Osteocyte (in vitro differentiated cells): ENCODE measurements around the gene HPS6. TPM values are rescaled to one million over a fixed set of nuclear protein-coding genes. Genes with fewer than 3 reads are reported as not detected.

Source experiments
- DNase-seq: peaks from one replicate; pipeline ENCODE4 v3.0.0; 2021; ENCODE audit warnings: mixed read lengths; ENCODE audit not compliant: unreplicated experiment; ENCODE audit errors: extremely low spot score
- H3K27ac Mint-ChIP-seq: one replicate; pipeline ENCODE4 v1.8.0; 2021; ENCODE audit warnings: mild to moderate bottlenecking, mixed read lengths; ENCODE audit not compliant: unreplicated experiment
- H3K27me3 Mint-ChIP-seq: one replicate; pipeline ENCODE4 v1.8.0; 2021; ENCODE audit warnings: mixed read lengths; ENCODE audit not compliant: unreplicated experiment
- H3K36me3 Mint-ChIP-seq: one replicate; pipeline ENCODE4 v1.8.0; 2021; ENCODE audit warnings: mixed read lengths; ENCODE audit not compliant: unreplicated experiment
- H3K4me1 Mint-ChIP-seq: one replicate; pipeline ENCODE4 v1.8.0; 2021; ENCODE audit warnings: mixed read lengths; ENCODE audit not compliant: unreplicated experiment
- H3K4me3 Mint-ChIP-seq: one replicate; pipeline ENCODE4 v1.8.0; 2021; ENCODE audit warnings: mild to moderate bottlenecking, moderate library complexity, mixed read lengths; ENCODE audit not compliant: unreplicated experiment
- H3K9me3 Mint-ChIP-seq: one replicate; pipeline ENCODE4 v1.8.0; 2021; ENCODE audit warnings: mixed read lengths; ENCODE audit not compliant: unreplicated experiment
- CTCF ChIP-seq: fragments of 200-600 bp; sonication (generic); IDR thresholded peaks from 2 replicates; pipeline ENCODE4 v1.5.0; 2021; ENCODE audit warnings: antibody characterized with exemption, mild to moderate bottlenecking, moderate library complexity
- total RNA-seq: library from RNA; stranded (reverse); gene quantifications from 2 replicates; pipeline ENCODE4 v1.2.1, GENCODE V29; 2021

HPS6 gene
- total RNA-seq, 1 donor from 2014 or later, result 21.5 TPM

- DNase-seq, result no peak
- Mint-ChIP-seq H3K4me1 (peaks cover 61% of the 10 kb centered on the region), H3K27ac (peak overlapping the region; percentile 94), H3K9me3 (no peaks in the 10 kb centered on the region), H3K36me3 (peaks cover 24% of the 10 kb centered on the region), H3K4me3 (peak overlapping the region; percentile 87), H3K27me3 (no peaks in the 10 kb centered on the region)
- TF ChIP-seq CTCF, result no peak
Measured at GRCh38 chr10:102113956-102114857, 49.1 kb downstream of the HPS6 start.

- Mint-ChIP-seq H3K9me3 (no peaks in the 10 kb centered on the region), H3K36me3 (peaks cover 16% of the 10 kb centered on the region), H3K4me1 (peaks cover 64% of the 10 kb centered on the region), H3K27me3 (no peaks in the 10 kb centered on the region), H3K4me3 (peak overlapping the region; percentile 87), H3K27ac (peak overlapping the region; percentile 94)
- peak; percentile 94 for DNase-seq
- no peak for TF ChIP-seq CTCF
Measured at GRCh38 chr10:102114861-102115618, 49.9 kb downstream of the HPS6 start.

- Mint-ChIP-seq H3K9me3 (no peaks in the 10 kb centered on the region), H3K27ac (peak overlapping the region; percentile 94), H3K27me3 (no peaks in the 10 kb centered on the region), H3K4me3 (peak overlapping the region; percentile 87), H3K36me3 (peaks cover 9% of the 10 kb centered on the region), H3K4me1 (peaks cover 64% of the 10 kb centered on the region)
- no peak for TF ChIP-seq CTCF
- DNase-seq, result no peak
Measured at GRCh38 chr10:102115775-102116174, 50.6 kb downstream of the HPS6 start.

- no peaks in the 10 kb centered on the region for H3K27me3 Mint-ChIP-seq
- DNase-seq, result no peak
Measured at GRCh38 chr10:102116656-102117055, 51.5 kb downstream of the HPS6 start.

More at GRCh38 chr10:102116656-102117055, 51.5 kb downstream of the HPS6 start:
- H3K27ac Mint-ChIP-seq, result peak overlapping the region; percentile 94
- peaks cover 7% of the 10 kb centered on the region for H3K36me3 Mint-ChIP-seq
- no peak for TF ChIP-seq CTCF
- peaks cover 71% of the 10 kb centered on the region for H3K4me1 Mint-ChIP-seq
- H3K9me3 Mint-ChIP-seq, result no peaks in the 10 kb centered on the region
- peak overlapping the region; percentile 49 for H3K4me3 Mint-ChIP-seq

Other genes starting within 250 kb of the HPS6 start
- 113 and 127 TPM in 2 replicates for gene OGA, start 246.9 kb upstream of the HPS6 start, total RNA-seq
- 3.2 and 3.5 TPM in 2 replicates for gene KCNIP2, start 221.5 kb upstream of the HPS6 start, total RNA-seq
- 27.8 and 28.8 TPM in 2 replicates for gene ARMH3, start 9.2 kb upstream of the HPS6 start, total RNA-seq
- 112 and 114 TPM in 2 replicates for gene LDB1, start 55.0 kb downstream of the HPS6 start, total RNA-seq
- 40.7 and 42.0 TPM in 2 replicates for gene PPRC1, start 67.7 kb downstream of the HPS6 start, total RNA-seq
- gene NOLC1, start 87.0 kb downstream of the HPS6 start, total RNA-seq, result 46.0 and 48.2 TPM in 2 replicates
- gene ELOVL3, start 160.9 kb downstream of the HPS6 start, total RNA-seq, result not detected in 2 replicates
- gene PITX3, start 176.2 kb downstream of the HPS6 start, total RNA-seq, result 0.31 TPM in 1 of 2 replicates, not detected in the other
- gene GBF1, start 180.2 kb downstream of the HPS6 start, total RNA-seq, result 58.7 and 59.9 TPM in 2 replicates